Glutamatergic neuron (in vitro differentiated cells): ENCODE measurements around the gene DLG4. TPM values are rescaled to one million over a fixed set of nuclear protein-coding genes. Genes with fewer than 3 reads are reported as not detected.

Experiments used
- DNase-seq: peaks from one replicate; pipeline ENCODE4 v3.0.0; 2022
- H3K27ac Mint-ChIP-seq: one replicate; pipeline ENCODE4 v1.8.0; 2020; ENCODE audit warnings: mild to moderate bottlenecking, mixed read lengths, inconsistent platforms; ENCODE audit not compliant: unreplicated experiment
- H3K27me3 Mint-ChIP-seq: one replicate; pipeline ENCODE4 v1.8.0; 2020; ENCODE audit warnings: mild to moderate bottlenecking, moderate library complexity, mixed read lengths, inconsistent platforms; ENCODE audit not compliant: unreplicated experiment
- H3K36me3 Mint-ChIP-seq: one replicate; pipeline ENCODE4 v1.8.0; 2020; ENCODE audit warnings: mild to moderate bottlenecking, mixed read lengths, inconsistent platforms; ENCODE audit not compliant: unreplicated experiment
- H3K4me1 Mint-ChIP-seq: one replicate; pipeline ENCODE4 v1.8.0; 2020; ENCODE audit warnings: mild to moderate bottlenecking, low read depth, mixed read lengths, inconsistent platforms; ENCODE audit not compliant: unreplicated experiment
- H3K4me3 Mint-ChIP-seq: one replicate; pipeline ENCODE4 v1.8.0; 2020; ENCODE audit warnings: mild to moderate bottlenecking, mixed read lengths, inconsistent platforms; ENCODE audit not compliant: unreplicated experiment
- H3K9me3 Mint-ChIP-seq: one replicate; pipeline ENCODE4 v1.8.0; 2020; ENCODE audit warnings: mild to moderate bottlenecking, moderate library complexity, mixed read lengths, inconsistent platforms; ENCODE audit not compliant: unreplicated experiment
- long read RNA-seq: library from polyadenylated mRNA; unstranded; transcript quantifications from one replicate; pipeline ENCODE4 v2.0.0, GENCODE V29; 2020; ENCODE audit not compliant: unreplicated experiment
- total RNA-seq: library from RNA; stranded (reverse); fragmentation: NEBNext Ultra II Directional; extraction: Animal tissue kit (Norgen Biotek cat#: 25700); gene quantifications from one replicate; pipeline ENCODE4 v1.2.1, GENCODE V29; 2021; ENCODE audit not compliant: unreplicated experiment
- TF ChIP-seq, protein P1 (sequence below): fragments of 200-600 bp; sonication (generic); IDR thresholded peaks from one replicate; pipeline ENCODE4 v1.5.0; 2021; ENCODE audit not compliant: partially characterized antibody, unreplicated experiment

Gene DLG4
- total RNA-seq: 157 TPM
- long read RNA-seq, partial matches to known transcripts: 0 of 1 reads
- long read RNA-seq, other reads (novel, unspliced or antisense): 1 of 1 reads

DNA sequence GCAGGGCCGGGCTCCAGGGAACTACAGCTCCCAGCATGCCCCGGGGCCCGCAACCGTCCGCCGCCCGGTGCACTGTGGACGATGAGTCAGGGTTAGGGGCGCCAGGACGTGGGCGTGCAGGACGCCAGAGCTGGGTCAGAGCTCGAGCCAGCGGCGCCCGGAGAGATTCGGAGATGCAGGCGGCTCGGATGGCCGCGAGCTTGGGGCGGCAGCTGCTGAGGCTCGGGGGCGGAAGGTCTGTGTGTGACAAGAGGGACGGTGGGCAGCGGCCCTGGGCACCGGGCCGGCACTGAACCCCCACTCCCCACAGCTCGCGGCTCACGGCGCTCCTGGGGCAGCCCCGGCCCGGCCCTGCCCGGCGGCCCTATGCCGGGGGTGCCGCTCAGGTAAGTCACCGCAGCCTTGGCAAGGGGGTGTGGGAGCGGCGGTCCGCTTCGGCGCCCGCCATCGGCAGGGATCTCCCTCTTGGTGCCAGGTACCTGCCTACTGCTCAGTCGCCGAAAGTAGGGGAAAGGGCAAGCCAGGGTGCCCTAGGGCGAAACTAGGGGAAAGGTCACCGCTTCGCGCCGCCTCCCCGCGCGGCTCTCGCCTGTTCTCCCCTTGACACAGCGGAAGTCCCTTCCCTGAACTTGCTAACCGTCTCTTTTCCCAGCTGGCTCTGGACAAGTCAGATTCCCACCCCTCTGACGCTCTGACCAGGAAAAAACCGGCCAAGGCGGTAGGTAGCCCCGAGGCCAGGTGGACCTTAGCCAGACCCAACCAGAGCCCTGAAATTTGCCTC lies at the start of gene DLG4, which contains the start of gene ACADVL:
DLG4 (minus strand) TSS at position 25 of the 781 bp plus-strand sequence.
ACADVL (plus strand) TSS at position 127 of the 781 bp plus-strand sequence; CDS start at position 174, 47 bp downstream.
- H3K27ac Mint-ChIP-seq: peak within 1 kb of the TSS; percentile 86
- peaks cover 37% of the 10 kb centered on the region for H3K4me1 Mint-ChIP-seq
- H3K4me3 Mint-ChIP-seq: peak within 1 kb of the TSS; percentile 89
- no peaks in the 10 kb centered on the region for H3K36me3 Mint-ChIP-seq
- peak; percentile 90 for DNase-seq
- TF ChIP-seq, protein P1, sequence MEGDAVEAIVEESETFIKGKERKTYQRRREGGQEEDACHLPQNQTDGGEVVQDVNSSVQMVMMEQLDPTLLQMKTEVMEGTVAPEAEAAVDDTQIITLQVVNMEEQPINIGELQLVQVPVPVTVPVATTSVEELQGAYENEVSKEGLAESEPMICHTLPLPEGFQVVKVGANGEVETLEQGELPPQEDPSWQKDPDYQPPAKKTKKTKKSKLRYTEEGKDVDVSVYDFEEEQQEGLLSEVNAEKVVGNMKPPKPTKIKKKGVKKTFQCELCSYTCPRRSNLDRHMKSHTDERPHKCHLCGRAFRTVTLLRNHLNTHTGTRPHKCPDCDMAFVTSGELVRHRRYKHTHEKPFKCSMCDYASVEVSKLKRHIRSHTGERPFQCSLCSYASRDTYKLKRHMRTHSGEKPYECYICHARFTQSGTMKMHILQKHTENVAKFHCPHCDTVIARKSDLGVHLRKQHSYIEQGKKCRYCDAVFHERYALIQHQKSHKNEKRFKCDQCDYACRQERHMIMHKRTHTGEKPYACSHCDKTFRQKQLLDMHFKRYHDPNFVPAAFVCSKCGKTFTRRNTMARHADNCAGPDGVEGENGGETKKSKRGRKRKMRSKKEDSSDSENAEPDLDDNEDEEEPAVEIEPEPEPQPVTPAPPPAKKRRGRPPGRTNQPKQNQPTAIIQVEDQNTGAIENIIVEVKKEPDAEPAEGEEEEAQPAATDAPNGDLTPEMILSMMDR: no peak
- H3K9me3 Mint-ChIP-seq: peaks cover 17% of the 10 kb centered on the region
- peaks cover 19% of the 10 kb centered on the region for H3K27me3 Mint-ChIP-seq

DNA sequence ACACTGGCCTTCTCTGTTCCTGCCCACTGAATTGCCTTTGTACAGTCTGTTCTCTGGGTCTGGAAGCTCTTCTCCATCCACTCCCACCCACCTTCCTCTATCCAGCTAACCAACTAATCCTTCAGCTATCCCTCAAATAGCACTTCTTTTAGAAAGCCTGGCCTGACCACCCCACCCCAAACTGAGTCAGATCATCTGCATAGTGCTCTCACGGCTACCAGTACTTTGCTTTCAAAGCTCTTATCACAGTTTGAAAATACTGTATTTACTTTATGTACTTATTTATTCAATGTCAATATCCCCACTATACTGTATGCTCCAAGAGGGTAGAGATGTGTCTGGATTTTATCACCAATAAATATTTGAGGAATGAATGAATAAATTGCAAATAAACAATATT lies 47.1 kb upstream of the DLG4 start:
- Mint-ChIP-seq H3K4me1 (peaks cover 5% of the 10 kb centered on the region), H3K27ac (no peak overlapping the region), H3K36me3 (peaks cover 4% of the 10 kb centered on the region), H3K4me3 (no peak overlapping the region), H3K9me3 (peaks cover 5% of the 10 kb centered on the region), H3K27me3 (peaks cover 21% of the 10 kb centered on the region)
- no peak for DNase-seq
- TF ChIP-seq, protein P1: no peak

DNA sequence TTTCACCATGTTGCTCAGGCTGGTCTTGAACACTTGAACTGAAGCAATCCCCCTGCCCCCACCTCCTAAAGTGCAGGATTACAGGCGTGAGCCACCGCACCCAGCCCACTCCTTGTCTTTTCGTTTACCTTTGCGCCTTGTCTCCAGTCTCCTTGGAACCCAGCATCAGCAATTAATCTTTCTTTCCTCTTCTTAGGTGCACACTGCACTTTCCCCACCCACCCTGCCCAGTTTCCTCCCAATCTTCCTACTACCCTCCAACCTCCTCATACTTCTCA lies 44.1 kb upstream of the DLG4 start:
- TF ChIP-seq, protein P1: no peak
- no peak overlapping the region for H3K4me3 Mint-ChIP-seq

DNA sequence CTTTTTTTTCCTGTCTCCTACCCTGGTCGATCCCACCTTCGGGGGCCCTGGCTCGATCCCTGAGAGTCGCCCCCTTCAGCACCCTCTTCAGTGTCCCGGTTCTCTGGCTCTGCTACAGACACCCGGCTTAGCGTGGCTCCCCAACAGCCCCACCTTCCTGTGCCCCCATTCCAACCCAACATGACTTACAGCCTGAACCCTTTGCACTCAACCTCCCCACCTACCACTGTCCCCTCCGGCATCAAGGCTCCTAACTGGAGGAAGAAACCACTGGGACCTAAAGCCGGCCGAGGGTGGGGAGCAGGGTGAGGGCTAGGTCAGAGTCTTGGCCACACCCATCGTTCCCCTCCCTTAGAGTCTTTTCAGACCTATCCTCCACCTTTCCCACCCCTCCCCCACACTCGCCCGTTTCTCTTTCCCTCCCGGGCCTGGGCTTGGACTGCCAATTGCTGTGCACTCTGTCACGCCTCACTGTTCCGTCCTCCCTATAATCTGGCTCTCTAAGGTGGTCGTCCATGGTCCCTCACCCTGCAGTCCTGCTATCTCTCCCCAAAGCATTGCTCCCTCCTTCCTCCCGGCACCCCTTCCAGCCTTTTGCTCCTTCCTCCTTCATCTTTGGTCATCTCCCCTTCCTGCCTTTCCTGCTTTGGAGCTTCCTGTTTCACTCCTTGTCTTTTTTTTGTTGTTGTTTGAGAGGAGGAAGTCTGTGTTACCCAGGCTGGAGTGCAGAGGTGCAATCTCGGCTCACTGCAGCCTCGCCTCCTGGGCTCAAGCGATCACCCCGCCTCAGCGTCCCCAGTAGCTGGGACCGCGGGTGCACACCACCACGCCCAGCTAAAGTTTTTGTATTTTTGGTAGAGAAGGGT lies 43.5 kb upstream of the DLG4 start:
- TF ChIP-seq, protein P1: no peak
- H3K36me3 Mint-ChIP-seq: peaks cover 4% of the 10 kb centered on the region
- peaks cover 3% of the 10 kb centered on the region for H3K9me3 Mint-ChIP-seq
- H3K27me3 Mint-ChIP-seq: peaks cover 19% of the 10 kb centered on the region
- peak overlapping the region; percentile 65 for H3K4me3 Mint-ChIP-seq
- no peak overlapping the region for H3K27ac Mint-ChIP-seq
- H3K4me1 Mint-ChIP-seq: peaks cover 5% of the 10 kb centered on the region
- no peak for DNase-seq

More for the DNA sequence above, 44.1 kb upstream of the DLG4 start:
- Mint-ChIP-seq H3K27me3 (peaks cover 19% of the 10 kb centered on the region), H3K9me3 (peaks cover 3% of the 10 kb centered on the region), H3K27ac (no peak overlapping the region), H3K4me1 (peaks cover 5% of the 10 kb centered on the region), H3K36me3 (peaks cover 4% of the 10 kb centered on the region)
- no peak for DNase-seq
